ENCODE measurements around the gene OR4P4.

OR4P4 gene

GRCh38 chr11:55661901-55662300 is 27.0 kb downstream of the OR4P4 start, which contains the start of gene OR4C6:
Gene OR4C6, plus strand, starts transcription at chr11:55662201. Its CDS starts 2,966 bp downstream, at chr11:55665167.
- TF ChIP-seq, protein P1, sequence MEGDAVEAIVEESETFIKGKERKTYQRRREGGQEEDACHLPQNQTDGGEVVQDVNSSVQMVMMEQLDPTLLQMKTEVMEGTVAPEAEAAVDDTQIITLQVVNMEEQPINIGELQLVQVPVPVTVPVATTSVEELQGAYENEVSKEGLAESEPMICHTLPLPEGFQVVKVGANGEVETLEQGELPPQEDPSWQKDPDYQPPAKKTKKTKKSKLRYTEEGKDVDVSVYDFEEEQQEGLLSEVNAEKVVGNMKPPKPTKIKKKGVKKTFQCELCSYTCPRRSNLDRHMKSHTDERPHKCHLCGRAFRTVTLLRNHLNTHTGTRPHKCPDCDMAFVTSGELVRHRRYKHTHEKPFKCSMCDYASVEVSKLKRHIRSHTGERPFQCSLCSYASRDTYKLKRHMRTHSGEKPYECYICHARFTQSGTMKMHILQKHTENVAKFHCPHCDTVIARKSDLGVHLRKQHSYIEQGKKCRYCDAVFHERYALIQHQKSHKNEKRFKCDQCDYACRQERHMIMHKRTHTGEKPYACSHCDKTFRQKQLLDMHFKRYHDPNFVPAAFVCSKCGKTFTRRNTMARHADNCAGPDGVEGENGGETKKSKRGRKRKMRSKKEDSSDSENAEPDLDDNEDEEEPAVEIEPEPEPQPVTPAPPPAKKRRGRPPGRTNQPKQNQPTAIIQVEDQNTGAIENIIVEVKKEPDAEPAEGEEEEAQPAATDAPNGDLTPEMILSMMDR (IDR thresholded peaks at IDR 0.05) = no peak

DNA sequence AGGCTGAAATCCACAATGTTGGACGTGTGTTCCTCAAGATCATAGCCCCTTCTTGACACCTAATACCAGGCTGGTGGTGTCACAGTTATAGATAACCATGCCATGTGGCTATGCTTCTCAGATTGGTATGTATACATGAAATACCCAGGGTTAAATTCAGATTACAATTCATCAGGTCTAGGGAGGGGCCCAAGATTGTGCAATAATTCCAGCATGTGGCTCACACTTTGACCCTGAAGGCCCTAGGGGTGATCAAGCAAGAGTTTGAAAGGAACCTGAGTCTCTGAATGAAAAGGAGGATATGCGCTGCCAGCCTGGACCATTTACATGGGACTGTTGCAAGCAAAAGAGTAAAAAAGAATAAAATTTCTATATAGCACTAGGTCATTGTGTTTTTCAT is 34.5 kb downstream of the OR4P4 start:
- TF ChIP-seq, protein P1 (IDR thresholded peaks at IDR 0.05) = no peak

- TF ChIP-seq, protein P1 (IDR thresholded peaks at IDR 0.05) = no peak
Observed at GRCh38 chr11:55673860-55674259, 38.9 kb downstream of the OR4P4 start.
